Measurements from ENCODE around the gene CHKA. TPM values are rescaled to one million over a fixed set of nuclear protein-coding genes. Genes with fewer than 3 reads are reported as not detected.

Gene CHKA
- total RNA-seq, 1 experiment from 2014 or later: 63.0 TPM

- Mint-ChIP-seq H3K9me3 (peaks cover 0 to 1% of the 10 kb centered on the region in 2 experiments; a peak in 1 of 5 replicates), H3K4me3 (peak overlapping the region in 1 of 2 experiments; percentile 42; a peak in 1 of 5 replicates), H3K4me1 (peaks cover 16 to 32% of the 10 kb centered on the region in 2 experiments), H3K36me3 (ENCODE audit: insufficient read depth in 1 of 3, low read depth in 3 of 3) (no peaks in the 10 kb centered on the region; a peak in 1 of 7 replicates), H3K27me3 (ENCODE audit: low read depth) (peaks cover 2% of the 10 kb centered on the region), H3K27ac (peak overlapping the region; percentile 30 to 47 (median 30); a peak in 4 of 7 replicates)
- TF ChIP-seq CTCF (conservative IDR thresholded peaks at IDR 0.05): no peak
- Histone ChIP-seq H2AFZ (ENCODE audit: low read length) (no peak overlapping the region), H3K14ac (ENCODE audit: insufficient read depth, low read length) (no peak overlapping the region), H3K23ac (ENCODE audit: insufficient read length, low read depth, low read length) (no peak overlapping the region), H2AK5ac (ENCODE audit: insufficient read length, low read length) (no peak overlapping the region), H3K18ac (ENCODE audit: insufficient read length, low read depth, low read length) (no peak overlapping the region), H3K79me2 (ENCODE audit: insufficient read depth, low read length) (no peaks in the 10 kb centered on the region), H3K4ac (ENCODE audit: low read depth, low read length) (no peak overlapping the region), H3K4me2 (ENCODE audit: insufficient read depth, insufficient read length, low read length) (no peak overlapping the region), H4K91ac (ENCODE audit: insufficient read length, low read depth, low read length) (no peak overlapping the region), H3K9ac (ENCODE audit: extremely low read depth, insufficient read length, low read length) (no peak overlapping the region), H3K23me2 (ENCODE audit: insufficient read length, low read depth, low read length, poor library complexity, severe bottlenecking) (no peaks in the 10 kb centered on the region), H3K27ac (ENCODE audit: insufficient read length, low read depth, low read length) (no peak overlapping the region), H3K9me3 (ENCODE audit: control insufficient read depth, low read depth, low read length) (no peaks in the 10 kb centered on the region), H2BK5ac (ENCODE audit: insufficient read length, low read length) (no peak overlapping the region), H2BK15ac (ENCODE audit: low read depth, low read length) (no peak overlapping the region), H3K79me1 (ENCODE audit: insufficient read depth, low read depth, low read length, poor library complexity, severe bottlenecking) (no peaks in the 10 kb centered on the region), H2BK12ac (ENCODE audit: insufficient read length, low read depth, low read length) (no peak overlapping the region), H3T11ph (ENCODE audit: low read length) (no peak overlapping the region), H4K8ac (replicated peaks; ENCODE audit: insufficient read length, low read depth, low read length) (no peak overlapping the region), H3K4me1 (ENCODE audit: insufficient read depth, low read length) (no peaks in the 10 kb centered on the region), H3K27me3 (ENCODE audit: insufficient read depth, low read length) (no peaks in the 10 kb centered on the region), H4K20me1 (ENCODE audit: control insufficient read depth, insufficient read depth, insufficient read length) (no peaks in the 10 kb centered on the region), H4K5ac (ENCODE audit: insufficient read length, low read depth, low read length) (no peak overlapping the region), H2BK120ac (ENCODE audit: low read depth, low read length, poor library complexity, severe bottlenecking) (no peak overlapping the region), H3K56ac (ENCODE audit: insufficient read length, low read depth, low read length) (no peak overlapping the region), H2BK20ac (ENCODE audit: low read depth, low read length, poor library complexity, severe bottlenecking) (no peak overlapping the region)
- no peak for DNase-seq
- WGBS (ENCODE audit: extremely low coverage, insufficient read length, low lambda C conversion rate): no CpG with 5 or more reads among the region's 16 CpGs
Observed at GRCh38 chr11:68014157-68014946, 106.8 kb downstream of the CHKA start.

Data from H9 (cell line).